NCI-H146 treated with DMSO at 0.1 percent for 48 hours (cell line): ENCODE results near the gene MTFP1.
"Not testable (repeated sequence)": the region's sequence is repeated elsewhere in the genome, so short reads cannot be mapped to it uniquely, and the experiment has no call there.

Experiments used
- DNase-seq: peaks from one replicate; lab custom pipeline; 2025; ENCODE audit not compliant: unreplicated experiment; lab: John Stamatoyannopoulos, UW

MTFP1 gene

GRCh38 chr22:30424534-30425326, 838 bp upstream of the MTFP1 start:
- no peak for DNase-seq

DNA sequence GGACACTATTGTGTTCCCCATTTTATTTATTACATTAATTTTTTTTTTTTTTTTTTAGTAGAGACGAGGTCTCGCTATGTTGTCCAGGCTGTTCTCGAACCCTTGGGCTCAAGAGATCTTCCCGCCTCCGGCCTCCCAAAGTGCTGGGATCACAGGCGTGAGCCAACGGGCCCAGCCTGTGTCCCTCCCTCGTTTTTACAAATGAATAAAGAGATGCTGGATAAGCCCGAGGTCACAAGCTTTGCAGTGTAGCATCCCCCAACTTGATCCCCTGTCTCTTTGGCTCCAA, 297 bp upstream of the MTFP1 start:
- no peak for DNase-seq

GRCh38 chr22:30426388-30427353, 1.1 kb downstream of the MTFP1 start:
- peak; percentile 2 for DNase-seq

GRCh38 chr22:30427871-30428270, 2.3 kb downstream of the MTFP1 start:
- DNase-seq: no peak

GRCh38 chr22:30429887-30430286, 4.3 kb downstream of the MTFP1 start:
- no peak for DNase-seq

DNA sequence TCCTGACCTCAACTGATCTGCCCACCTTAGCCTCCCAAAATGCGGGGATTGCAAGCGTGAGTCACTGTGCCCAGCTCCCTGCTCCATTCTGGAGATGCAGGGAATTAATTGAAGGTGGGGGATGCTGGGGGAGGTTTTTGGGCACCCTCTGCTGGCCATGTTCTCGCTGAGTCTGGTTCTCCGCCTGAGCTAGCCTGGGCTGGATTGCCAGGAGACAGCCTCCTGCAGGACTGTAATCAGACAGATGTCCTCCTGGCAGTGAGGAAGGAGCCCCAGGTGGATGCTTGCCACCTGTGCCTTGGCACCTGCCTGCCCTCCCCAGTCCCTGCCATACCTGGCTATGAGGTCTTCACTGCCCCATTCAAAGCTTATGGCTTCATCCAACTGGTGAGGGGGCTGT, 5.4 kb downstream of the MTFP1 start:
- no peak for DNase-seq

GRCh38 chr22:30432096-30432495, 6.5 kb downstream of the MTFP1 start:
- DNase-seq: no peak

DNA sequence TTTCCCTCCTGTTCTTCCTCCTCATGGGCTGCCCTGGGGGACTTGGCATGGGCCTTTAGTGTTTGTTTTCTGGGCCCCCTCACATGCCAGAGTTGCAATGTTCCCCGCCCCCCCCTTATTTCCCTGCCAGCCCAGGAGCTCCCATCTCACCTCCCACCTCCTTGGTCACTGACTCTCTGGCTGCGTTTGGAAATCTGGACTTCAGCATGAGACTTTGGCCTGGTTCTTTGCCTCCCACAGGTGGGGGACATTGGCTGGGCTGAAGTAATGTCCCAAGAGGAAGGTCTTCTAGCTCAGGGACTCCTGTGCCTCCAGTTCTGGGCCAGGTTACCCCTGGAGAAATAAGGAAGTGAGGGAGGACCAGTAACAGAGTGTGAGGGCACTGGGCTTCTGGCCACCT, 7.0 kb downstream of the MTFP1 start:
- DNase-seq: no peak

GRCh38 chr22:30433227-30433626, 7.7 kb downstream of the MTFP1 start:
- no peak for DNase-seq

- DNase-seq: no peak
Measured at GRCh38 chr22:30433773-30434172, 8.2 kb downstream of the MTFP1 start.

- DNase-seq: no peak
Measured at GRCh38 chr22:30434843-30435242, 9.3 kb downstream of the MTFP1 start.

- DNase-seq: no peak
Measured at GRCh38 chr22:30435674-30436126, 10.1 kb downstream of the MTFP1 start.

- no peak for DNase-seq
Measured at GRCh38 chr22:30436196-30436595, 10.6 kb downstream of the MTFP1 start.

- DNase-seq: no peak
Measured at GRCh38 chr22:30438559-30438958, 13.0 kb downstream of the MTFP1 start.

DNA sequence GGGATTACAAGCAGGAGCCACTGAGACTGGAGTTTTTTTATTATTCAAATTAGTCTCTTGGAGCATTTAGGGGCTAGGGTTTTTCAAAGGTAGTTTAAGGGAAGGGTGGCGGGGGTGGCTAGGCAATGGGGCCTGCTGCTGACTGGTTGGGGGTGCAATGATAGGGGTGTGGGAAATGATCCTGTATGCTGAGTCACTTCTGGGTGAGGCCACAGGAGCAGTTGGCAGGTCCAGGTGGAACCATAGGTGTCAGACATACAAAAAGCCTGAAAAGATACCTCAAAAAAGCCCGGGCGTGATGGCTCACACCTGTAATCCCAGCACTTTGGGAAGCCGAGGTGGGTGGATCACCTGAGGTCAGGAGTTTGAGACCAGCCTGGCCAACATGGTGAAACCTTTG, 13.7 kb downstream of the MTFP1 start:
- DNase-seq: no peak

DNA sequence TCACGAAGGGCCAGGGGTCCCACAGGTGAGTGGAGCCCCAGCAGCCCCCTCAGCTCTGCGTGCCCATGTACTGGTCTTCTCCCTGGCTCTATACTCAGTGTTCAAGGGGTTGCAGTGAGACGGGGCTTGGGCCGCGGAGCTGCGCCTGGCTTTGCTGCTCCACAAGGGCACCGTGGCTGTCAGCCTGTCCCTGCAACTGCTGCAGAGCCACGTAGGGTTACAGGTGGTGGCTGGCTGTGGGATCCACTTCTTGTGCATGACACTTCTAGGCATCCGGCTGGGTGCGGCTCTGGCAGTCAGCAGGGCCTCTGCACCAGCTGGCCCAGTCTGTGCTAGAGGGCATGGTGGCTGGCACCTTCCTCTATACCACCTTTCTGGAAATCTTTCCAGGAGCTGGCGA, 14.3 kb downstream of the MTFP1 start:
- DNase-seq: no peak

- no peak for DNase-seq
Measured at GRCh38 chr22:30441088-30441487, 15.5 kb downstream of the MTFP1 start.

GRCh38 chr22:30444632-30445437, 19.3 kb downstream of the MTFP1 start:
- peak; percentile 65 for DNase-seq

DNA sequence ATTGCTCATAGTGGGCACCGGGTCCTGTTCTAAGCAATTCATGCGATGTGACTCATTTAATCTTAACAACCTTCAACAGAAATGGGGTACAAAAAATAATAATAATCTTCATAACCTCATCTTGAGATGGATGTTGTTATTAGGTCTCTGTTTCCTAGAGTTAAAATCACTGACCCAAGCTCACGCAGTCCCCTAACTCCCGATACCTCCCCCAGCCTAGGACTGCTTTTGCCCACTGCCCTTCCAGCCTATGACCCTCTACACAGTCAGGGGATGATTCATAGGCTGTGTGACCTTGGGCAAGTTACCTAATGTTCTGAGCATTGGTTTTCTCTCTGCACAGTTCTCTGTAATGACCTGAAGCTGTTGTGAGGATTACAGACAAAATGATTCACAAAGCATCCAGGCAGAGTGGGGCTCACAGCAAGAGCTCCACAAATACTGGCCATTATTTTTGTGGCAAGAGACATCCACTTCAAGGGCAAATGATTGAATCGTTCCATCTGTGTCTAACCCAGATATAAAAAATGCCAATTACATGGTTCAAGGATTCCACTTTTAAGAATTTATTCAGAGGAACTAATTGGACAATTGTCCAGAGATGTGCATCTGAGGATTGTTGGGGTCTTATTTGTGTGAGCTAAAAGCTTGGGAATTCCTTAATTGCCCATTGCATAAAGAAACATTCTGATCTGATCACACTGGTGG, 20.0 kb downstream of the MTFP1 start:
- no peak for DNase-seq

DNA sequence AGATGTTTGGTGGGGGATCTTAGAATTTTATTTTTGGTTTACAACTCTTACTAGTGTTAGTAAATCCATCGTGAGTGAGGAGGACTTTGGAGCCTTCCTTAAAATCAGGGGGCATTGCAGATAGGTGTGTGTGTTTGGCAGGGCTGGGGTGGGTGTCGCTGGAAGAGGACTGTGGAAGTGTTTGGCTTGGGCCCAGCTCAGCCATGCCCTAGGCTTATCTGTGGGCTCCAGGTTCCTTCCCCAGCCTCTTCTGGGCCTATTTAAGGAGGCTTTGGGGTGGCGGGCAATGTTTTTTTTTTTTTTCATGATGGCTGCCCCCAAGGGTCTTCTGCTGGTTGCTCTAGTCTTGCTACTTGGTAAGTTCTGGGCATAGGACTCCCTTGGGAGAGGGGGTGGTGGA, 22.1 kb downstream of the MTFP1 start:
- no peak for DNase-seq

- not testable (repeated sequence) for DNase-seq
Measured at GRCh38 chr22:30451488-30451887, 25.9 kb downstream of the MTFP1 start.
